ENCODE results near the gene TSPAN5.

GRCh38 chr4:98685225-98686042 lies 27.0 kb upstream of the TSPAN5 start:
- TF ChIP-seq PATZ1 (CRISPR knock-in tag; IDR thresholded peaks at IDR 0.05; ENCODE audit: borderline replicate concordance) (no peak), ZFP30 (CRISPR knock-in tag; IDR thresholded peaks at IDR 0.05) (no peak), BACH2 (CRISPR knock-in tag; IDR thresholded peaks at IDR 0.05; ENCODE audit: borderline replicate concordance) (no peak), TOX (CRISPR knock-in tag; IDR thresholded peaks at IDR 0.05; ENCODE audit: borderline replicate concordance) (no peak), ARNTL (CRISPR knock-in tag; IDR thresholded peaks at IDR 0.05; ENCODE audit: borderline replicate concordance, low read depth) (no peak)

All from SK-N-SH treated with all-trans-retinoic acid at 6 μM for 48 hours (cell line).